Mucosa of rectum (tissue), 2 donors: ENCODE measurements around the gene PRR7.
A peak's percentile ranks its signal among the peaks of the same experiment; 100 is the strongest.

ENCODE experiments used
- H3K27ac ChIP-seq, 2 donors: one replicate each; pipeline ENCODE4 v1.7.0; 2013; ENCODE audit warnings: inconsistent platforms in 2 of 2, low read depth in 2 of 2, low read length in 2 of 2
- H3K27me3 ChIP-seq, 2 donors: one replicate each; pipeline ENCODE4 v1.7.0; 2013; ENCODE audit warnings: low read length in 2 of 2; ENCODE audit not compliant: control insufficient read depth in 2 of 2, insufficient read depth in 2 of 2
- H3K36me3 ChIP-seq, 2 donors: one replicate each; pipeline ENCODE4 v1.7.0; 2013; ENCODE audit warnings: low read length in 2 of 2; ENCODE audit not compliant: control insufficient read depth in 2 of 2, insufficient read depth in 2 of 2
- H3K4me1 ChIP-seq, 2 donors: one replicate each; pipeline ENCODE4 v1.7.0; 2013; ENCODE audit warnings: low read length in 2 of 2, mild to moderate bottlenecking in 1 of 2; ENCODE audit not compliant: control insufficient read depth in 2 of 2, insufficient read depth in 2 of 2
- H3K4me3 ChIP-seq, 2 donors: one replicate each; pipeline ENCODE4 v1.7.0; 2013; ENCODE audit warnings: low read length in 2 of 2
- H3K9ac ChIP-seq, 2 donors: one replicate each; pipeline ENCODE4 v1.7.0; 2013; ENCODE audit warnings: low read length in 2 of 2, low read depth in 1 of 2, mild to moderate bottlenecking in 1 of 2
- H3K9me3 ChIP-seq, 2 donors: one replicate each; pipeline ENCODE4 v1.7.0; 2013; ENCODE audit warnings: low read length in 2 of 2; ENCODE audit not compliant: control insufficient read depth in 2 of 2
- donor health status: healthy.
- donor health status: Normal muscosa, but diverticular disease.

PRR7 gene

DNA sequence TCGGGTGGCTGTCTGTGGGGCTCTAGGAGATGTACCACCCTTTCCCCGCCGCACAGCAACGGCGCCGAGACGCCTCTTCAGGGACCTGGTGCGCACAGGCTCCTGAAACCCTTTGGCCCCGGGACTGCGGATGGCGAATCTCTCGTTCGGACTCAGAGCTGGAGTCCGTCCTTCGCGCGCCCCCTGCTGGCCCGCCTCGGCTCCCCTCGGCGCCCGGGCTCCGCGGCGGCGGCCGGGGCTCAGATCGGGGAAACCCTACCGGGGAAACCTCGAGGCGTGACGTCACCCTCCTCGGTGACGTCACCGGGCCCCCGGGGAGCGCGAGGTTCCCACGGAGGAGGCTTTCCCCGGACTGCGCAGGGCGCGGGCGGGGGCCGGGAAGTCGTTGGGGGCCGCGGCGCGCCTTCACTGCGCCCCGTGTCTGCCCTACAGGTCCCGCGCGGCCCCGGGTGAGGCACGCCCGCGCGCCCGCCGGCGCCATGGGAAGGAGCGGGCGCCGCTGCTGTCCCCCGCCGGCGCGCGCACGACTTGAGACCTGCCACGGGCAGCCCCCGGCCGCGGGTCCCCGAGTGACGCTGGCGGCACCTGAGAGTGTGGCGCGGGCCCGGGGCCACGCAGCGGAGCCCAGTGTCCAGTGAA is 7.9 kb downstream of the PRR7 start:
- peak overlapping the region; percentile 34 to 73 for H3K9ac ChIP-seq

DNA sequence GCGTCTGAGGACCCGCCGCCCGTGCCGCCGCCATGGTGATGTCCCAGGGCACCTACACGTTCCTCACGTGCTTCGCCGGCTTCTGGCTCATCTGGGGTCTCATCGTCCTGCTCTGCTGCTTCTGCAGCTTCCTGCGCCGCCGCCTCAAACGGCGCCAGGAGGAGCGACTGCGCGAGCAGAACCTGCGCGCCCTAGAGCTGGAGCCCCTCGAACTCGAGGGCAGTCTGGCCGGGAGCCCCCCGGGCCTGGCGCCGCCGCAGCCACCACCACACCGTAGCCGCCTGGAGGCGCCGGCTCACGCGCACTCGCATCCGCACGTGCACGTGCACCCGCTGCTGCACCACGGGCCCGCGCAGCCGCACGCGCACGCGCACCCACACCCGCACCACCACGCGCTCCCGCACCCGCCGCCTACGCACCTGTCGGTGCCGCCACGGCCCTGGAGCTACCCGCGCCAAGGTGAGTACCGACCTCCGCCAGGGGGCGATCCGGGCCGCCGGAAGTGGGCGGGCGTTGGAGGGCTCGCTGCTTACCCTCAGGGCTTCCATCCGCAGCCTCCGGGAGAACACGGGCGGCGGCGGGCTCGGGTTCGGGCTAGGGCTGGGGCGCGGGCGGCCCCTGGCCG is 8.5 kb downstream of the PRR7 start:
- peak overlapping the region; percentile 60 to 73 for H3K9ac ChIP-seq
- peaks cover 19 to 23% of the 10 kb centered on the region in 2 donors for H3K4me1 ChIP-seq
- H3K4me3 ChIP-seq: peak overlapping the region; percentile 72 to 75
- no peaks in the 10 kb centered on the region for H3K27me3 ChIP-seq
- peak overlapping the region; percentile 74 to 80 for H3K27ac ChIP-seq
- no peaks in the 10 kb centered on the region for H3K36me3 ChIP-seq
- no peaks in the 10 kb centered on the region for H3K9me3 ChIP-seq

More for the DNA sequence above, 7.9 kb downstream of the PRR7 start:
- Histone ChIP-seq H3K4me3 (peak overlapping the region; percentile 72 to 75), H3K27me3 (no peaks in the 10 kb centered on the region), H3K9me3 (no peaks in the 10 kb centered on the region), H3K4me1 (peaks cover 19 to 23% of the 10 kb centered on the region in 2 donors), H3K36me3 (no peaks in the 10 kb centered on the region), H3K27ac (peak overlapping the region; percentile 74 to 80)

DNA sequence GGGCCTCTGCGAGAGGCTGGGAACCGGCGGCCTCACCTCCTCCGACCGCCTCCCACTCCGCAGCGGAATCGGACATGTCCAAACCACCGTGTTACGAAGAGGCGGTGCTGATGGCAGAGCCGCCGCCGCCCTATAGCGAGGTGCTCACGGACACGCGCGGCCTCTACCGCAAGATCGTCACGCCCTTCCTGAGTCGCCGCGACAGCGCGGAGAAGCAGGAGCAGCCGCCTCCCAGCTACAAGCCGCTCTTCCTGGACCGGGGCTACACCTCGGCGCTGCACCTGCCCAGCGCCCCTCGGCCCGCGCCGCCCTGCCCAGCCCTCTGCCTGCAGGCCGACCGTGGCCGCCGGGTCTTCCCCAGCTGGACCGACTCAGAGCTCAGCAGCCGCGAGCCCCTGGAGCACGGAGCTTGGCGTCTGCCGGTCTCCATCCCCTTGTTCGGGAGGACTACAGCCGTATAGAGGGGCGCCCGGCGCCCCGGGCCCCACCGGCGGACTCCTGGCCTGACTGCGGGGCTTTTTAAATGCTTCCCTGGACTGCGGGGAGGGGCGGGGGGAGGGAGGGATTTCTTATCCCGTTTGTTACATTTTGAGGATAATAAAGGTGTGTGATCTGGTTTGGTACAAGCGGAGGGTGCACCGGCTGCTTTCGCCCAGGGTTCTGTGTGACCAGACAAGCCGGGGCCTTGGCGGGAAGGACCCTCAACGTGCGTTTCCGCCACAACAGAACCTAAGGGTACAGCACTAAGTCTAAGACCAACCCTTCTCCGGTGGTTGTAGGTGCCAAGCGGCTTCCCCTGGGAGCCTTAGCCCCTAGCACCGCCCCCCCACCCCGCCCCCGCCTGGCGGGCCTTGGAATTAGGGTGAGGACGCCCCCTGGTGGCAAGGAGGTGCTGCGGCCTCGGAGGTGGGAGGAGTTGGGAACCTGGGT is 9.3 kb downstream of the PRR7 start:
- Histone ChIP-seq H3K4me3 (peak overlapping the region; percentile 72 to 75), H3K4me1 (peaks cover 19 to 23% of the 10 kb centered on the region in 2 donors), H3K9ac (peak overlapping the region; percentile 60 to 73), H3K27ac (peak overlapping the region; percentile 74 to 80), H3K9me3 (no peaks in the 10 kb centered on the region), H3K27me3 (no peaks in the 10 kb centered on the region), H3K36me3 (no peaks in the 10 kb centered on the region)

DNA sequence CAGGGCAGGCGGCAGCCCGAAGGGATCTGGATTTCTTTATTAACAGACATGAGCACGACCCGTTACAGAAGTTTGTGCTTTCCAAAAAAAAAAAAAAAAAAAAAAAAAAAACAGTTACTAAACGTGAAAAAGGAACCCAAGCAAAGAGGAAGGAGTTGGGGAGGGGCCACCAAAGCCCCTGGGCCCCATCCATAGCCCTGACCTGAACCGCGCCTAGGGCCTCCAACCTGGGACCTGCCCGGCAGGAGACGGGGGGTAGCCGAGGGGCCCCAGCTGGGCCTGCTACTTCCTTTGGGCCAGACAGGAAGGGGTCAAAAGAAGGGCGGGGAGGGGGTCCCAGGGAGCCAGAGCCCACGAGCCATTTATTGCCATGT is 10.0 kb downstream of the PRR7 start:
- H3K27me3 ChIP-seq: no peaks in the 10 kb centered on the region
- H3K4me3 ChIP-seq: peak overlapping the region in 1 of 2 donors; percentile 72
- H3K27ac ChIP-seq: no peak overlapping the region
- peaks cover 19 to 23% of the 10 kb centered on the region in 2 donors for H3K4me1 ChIP-seq
- no peaks in the 10 kb centered on the region for H3K9me3 ChIP-seq
- H3K9ac ChIP-seq: no peak overlapping the region
- H3K36me3 ChIP-seq: no peaks in the 10 kb centered on the region

DNA sequence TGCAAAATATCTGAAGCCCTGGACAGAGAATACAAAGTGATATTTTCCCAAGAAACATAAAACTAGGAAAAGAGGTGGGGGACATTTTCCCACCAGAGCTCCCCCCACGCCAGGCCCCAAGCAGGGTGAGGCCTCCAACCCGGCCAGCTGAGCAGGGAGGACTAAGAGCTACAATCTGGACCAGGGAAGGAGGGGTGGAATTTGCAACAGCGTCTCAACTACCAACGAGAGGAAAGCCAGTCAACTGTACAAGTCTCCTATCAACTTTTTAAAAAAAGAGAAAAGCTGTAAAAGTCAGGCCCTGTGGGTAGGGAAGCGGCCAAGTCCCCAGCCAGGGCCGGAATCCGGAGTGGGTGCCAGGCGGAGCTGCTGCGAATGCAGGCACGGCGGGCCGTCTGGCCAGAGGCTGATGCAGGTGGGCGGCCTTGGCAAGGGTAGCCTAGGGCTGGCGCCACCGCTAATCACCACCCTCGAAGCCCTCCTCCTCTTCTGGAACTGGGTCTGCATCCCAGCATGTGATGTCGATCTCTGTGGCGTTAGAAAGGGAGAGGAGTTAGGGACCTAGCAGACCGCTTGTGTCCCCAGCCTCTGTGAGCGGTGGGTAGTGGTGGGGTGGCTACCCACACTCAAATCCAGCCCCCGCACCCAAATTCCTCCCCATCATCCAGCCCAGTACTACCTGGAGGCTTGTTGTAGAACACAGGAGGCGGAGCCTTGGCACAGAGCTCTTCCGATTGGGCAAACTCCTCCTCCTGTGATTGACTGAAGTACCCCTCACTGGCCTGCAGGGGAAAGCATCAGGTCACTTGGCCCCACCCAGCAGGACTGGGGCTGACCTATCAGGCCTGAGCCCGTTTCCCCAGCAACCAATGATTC is 10.6 kb downstream of the PRR7 start:
- Histone ChIP-seq H3K4me3 (no peak overlapping the region), H3K27ac (no peak overlapping the region), H3K27me3 (no peaks in the 10 kb centered on the region), H3K9me3 (no peaks in the 10 kb centered on the region), H3K36me3 (no peaks in the 10 kb centered on the region), H3K4me1 (peaks cover 19 to 23% of the 10 kb centered on the region in 2 donors), H3K9ac (no peak overlapping the region)

DNA sequence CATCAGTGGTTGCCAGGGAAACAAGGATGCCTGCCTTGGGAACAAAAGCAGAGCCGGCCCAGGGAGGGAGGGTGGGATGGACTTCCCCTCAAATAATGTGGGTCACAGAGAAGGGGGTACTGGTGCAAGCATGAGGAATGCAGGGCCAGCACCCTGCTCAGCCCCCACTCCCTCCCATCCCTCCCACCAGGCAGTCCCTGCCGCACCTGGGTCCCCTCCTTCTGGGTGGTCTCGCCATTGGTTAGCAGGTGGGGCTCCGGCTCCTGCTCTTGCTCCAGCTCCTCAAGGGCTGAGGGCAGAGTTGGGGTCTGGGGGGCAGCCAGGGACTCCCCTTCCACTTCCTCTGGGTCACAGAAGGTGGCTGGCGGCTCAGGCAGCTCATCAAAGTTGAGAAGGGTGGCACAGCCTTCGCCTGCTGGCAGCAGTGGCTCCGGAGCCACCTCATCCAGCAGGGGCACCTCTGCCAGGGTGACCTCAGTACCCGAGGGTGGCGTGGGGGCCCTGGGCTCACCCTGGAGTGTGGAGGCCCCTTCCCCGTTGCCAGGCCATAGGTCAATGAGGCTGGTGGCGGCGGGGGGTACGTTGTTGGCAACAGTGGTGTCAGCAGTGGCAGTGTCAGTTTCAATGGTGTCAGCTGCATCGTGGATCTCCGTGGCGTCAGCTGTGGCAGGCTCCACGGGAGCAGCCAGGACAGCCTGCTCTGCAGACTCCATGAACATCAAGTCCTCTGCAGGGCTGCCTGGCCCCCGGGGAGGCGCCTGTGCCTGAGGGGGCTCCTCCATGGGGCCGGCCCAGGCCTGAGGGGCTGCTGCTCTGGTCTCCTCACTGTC is 11.5 kb downstream of the PRR7 start:
- Histone ChIP-seq H3K36me3 (no peaks in the 10 kb centered on the region), H3K27ac (no peak overlapping the region), H3K27me3 (no peaks in the 10 kb centered on the region), H3K9me3 (no peaks in the 10 kb centered on the region), H3K4me1 (peaks cover 19 to 23% of the 10 kb centered on the region in 2 donors), H3K9ac (no peak overlapping the region), H3K4me3 (no peak overlapping the region)

- H3K36me3 ChIP-seq: no peaks in the 10 kb centered on the region
- no peak overlapping the region for H3K27ac ChIP-seq
- no peak overlapping the region for H3K4me3 ChIP-seq
- peaks cover 16 to 18% of the 10 kb centered on the region in 2 donors for H3K4me1 ChIP-seq
- no peaks in the 10 kb centered on the region for H3K9me3 ChIP-seq
- H3K27me3 ChIP-seq: no peaks in the 10 kb centered on the region
- no peak overlapping the region for H3K9ac ChIP-seq
These were observed 12.3 kb downstream of the PRR7 start for GRCh38 chr5:177458912-177459350.

- Histone ChIP-seq H3K4me3 (no peak overlapping the region), H3K27me3 (no peaks in the 10 kb centered on the region), H3K36me3 (no peaks in the 10 kb centered on the region), H3K9me3 (no peaks in the 10 kb centered on the region), H3K4me1 (peaks cover 12 to 14% of the 10 kb centered on the region in 2 donors), H3K27ac (no peak overlapping the region), H3K9ac (no peak overlapping the region)
These were observed 12.7 kb downstream of the PRR7 start for GRCh38 chr5:177459357-177459756.
